PC-9 (cell line): ENCODE data around the gene CHRNE.

Experiments used
- EZH2 ChIP-seq: fragments of 200-600 bp; sonication (generic); IDR thresholded peaks from 2 replicates; pipeline ENCODE4 v1.8.0; 2017; ENCODE audit warnings: antibody characterized with exemption, low read depth
- TF ChIP-seq, protein P1 (sequence below): fragments of 200-600 bp; sonication (generic); conservative IDR thresholded peaks from 2 replicates; pipeline ENCODE4 v1.6.1; 2017; ENCODE audit warnings: mixed run types, antibody characterized with exemption, mild to moderate bottlenecking, moderate library complexity

DNA sequence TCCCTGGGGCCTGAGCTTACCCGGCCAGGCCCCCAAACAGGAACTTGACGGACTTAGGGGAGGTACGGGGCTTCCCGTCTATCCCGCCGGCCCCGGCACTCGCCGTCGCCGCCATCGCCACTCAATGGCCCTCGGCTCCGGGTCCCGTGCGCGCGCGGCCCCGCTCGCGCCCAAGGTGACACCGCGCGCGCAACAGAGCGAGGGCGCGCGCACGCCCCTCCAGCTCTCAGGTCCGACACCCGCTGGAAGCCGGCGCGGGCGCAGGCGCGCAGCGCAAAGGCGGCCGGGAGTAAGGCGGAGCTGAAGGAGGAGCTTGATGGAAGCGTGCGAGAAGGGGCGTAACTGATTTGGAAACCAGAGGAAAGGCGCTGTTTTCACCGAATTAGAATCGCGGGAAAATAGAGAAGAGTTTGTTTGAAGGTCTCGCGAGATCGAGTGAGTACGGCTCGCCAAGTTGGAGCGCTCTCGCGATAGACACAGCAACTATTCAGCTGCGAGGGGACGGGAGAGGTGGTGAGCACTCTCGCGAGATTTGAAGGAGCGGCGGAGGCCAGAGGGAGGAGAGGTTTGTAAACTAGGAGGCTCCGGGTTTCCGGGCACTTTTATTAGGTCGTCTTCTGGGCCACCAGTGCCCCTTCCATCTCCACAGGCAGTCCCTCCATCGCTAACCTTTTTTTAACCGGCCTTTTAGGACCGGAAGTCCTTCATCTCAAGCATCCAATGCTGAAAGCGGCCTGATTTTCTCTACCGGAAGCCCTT lies 37.1 kb upstream of the CHRNE start, which contains the start of the genes RNF167 and SLC25A11:
- TF ChIP-seq, protein P1, sequence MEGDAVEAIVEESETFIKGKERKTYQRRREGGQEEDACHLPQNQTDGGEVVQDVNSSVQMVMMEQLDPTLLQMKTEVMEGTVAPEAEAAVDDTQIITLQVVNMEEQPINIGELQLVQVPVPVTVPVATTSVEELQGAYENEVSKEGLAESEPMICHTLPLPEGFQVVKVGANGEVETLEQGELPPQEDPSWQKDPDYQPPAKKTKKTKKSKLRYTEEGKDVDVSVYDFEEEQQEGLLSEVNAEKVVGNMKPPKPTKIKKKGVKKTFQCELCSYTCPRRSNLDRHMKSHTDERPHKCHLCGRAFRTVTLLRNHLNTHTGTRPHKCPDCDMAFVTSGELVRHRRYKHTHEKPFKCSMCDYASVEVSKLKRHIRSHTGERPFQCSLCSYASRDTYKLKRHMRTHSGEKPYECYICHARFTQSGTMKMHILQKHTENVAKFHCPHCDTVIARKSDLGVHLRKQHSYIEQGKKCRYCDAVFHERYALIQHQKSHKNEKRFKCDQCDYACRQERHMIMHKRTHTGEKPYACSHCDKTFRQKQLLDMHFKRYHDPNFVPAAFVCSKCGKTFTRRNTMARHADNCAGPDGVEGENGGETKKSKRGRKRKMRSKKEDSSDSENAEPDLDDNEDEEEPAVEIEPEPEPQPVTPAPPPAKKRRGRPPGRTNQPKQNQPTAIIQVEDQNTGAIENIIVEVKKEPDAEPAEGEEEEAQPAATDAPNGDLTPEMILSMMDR = no peak
- TF ChIP-seq EZH2 = no peak
